ENCODE results near the gene CD300LB. TPM values are rescaled to one million over a fixed set of nuclear protein-coding genes. Genes with fewer than 3 reads are reported as not detected.

CD300LB gene
- total RNA-seq, 1 donor from 2014 or later = not detected

DNA sequence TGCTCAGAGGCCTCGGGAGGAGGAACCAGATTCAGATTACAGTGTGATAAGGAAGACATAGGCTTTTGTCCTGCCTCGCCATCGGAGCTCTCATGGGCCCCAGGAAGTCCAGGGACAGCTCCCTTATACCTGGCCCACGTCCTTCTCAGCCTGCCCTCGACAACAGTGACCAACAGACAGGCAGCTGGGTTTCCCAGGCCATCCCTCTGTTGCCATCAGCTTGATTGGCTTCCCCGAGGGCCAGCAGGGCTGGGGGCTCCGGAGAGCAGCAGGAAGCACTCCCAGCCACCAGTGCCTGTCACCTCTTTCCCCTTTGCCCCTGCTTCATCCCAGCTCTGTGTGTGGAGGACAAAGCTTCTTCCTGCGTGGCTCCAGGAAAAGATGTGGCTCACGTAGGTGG is 47.2 kb downstream of the CD300LB start:
- Histone ChIP-seq H3K9me3 (no peaks in the 10 kb centered on the region), H3K36me3 (no peaks in the 10 kb centered on the region), H3K27me3 (no peaks in the 10 kb centered on the region), H3K4me3 (no peak overlapping the region), H3K27ac (no peak overlapping the region), H3K4me1 (no peaks in the 10 kb centered on the region)
- TF ChIP-seq, protein P1, sequence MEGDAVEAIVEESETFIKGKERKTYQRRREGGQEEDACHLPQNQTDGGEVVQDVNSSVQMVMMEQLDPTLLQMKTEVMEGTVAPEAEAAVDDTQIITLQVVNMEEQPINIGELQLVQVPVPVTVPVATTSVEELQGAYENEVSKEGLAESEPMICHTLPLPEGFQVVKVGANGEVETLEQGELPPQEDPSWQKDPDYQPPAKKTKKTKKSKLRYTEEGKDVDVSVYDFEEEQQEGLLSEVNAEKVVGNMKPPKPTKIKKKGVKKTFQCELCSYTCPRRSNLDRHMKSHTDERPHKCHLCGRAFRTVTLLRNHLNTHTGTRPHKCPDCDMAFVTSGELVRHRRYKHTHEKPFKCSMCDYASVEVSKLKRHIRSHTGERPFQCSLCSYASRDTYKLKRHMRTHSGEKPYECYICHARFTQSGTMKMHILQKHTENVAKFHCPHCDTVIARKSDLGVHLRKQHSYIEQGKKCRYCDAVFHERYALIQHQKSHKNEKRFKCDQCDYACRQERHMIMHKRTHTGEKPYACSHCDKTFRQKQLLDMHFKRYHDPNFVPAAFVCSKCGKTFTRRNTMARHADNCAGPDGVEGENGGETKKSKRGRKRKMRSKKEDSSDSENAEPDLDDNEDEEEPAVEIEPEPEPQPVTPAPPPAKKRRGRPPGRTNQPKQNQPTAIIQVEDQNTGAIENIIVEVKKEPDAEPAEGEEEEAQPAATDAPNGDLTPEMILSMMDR (IDR thresholded peaks at IDR 0.05) = no peak
- no peak for DNase-seq (ENCODE audit: low spot score in 2 of 2)
- intact Hi-C loops (cut with DNase I) = no loop called here

DNA sequence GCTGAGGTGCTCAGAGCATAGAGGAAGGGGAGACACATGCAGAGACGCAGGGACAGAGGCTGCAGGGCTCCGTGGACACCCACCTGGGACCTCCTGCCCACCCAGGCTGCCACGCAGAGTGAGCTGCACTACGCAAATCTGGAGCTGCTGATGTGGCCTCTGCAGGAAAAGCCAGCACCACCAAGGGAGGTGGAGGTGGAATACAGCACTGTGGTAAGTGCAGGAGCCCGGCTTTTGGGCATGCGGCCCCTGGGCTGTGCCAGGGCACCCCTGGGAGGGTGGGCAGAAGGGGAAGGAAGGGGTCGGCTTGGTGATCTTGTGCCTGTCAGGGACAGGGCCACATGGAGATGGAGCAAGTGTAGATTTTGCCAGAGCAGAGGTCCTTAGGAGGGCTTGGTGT is 49.7 kb downstream of the CD300LB start:
- H3K36me3 ChIP-seq = no peaks in the 10 kb centered on the region
- no peak overlapping the region for H3K4me3 ChIP-seq
- H3K9me3 ChIP-seq = no peaks in the 10 kb centered on the region
- H3K27me3 ChIP-seq = no peaks in the 10 kb centered on the region
- TF ChIP-seq, protein P1 (IDR thresholded peaks at IDR 0.05) = no peak
- no peak for DNase-seq (ENCODE audit: low spot score in 2 of 2)
- H3K27ac ChIP-seq = no peak overlapping the region
- intact Hi-C loops (cut with DNase I) = no loop called here
- no peaks in the 10 kb centered on the region for H3K4me1 ChIP-seq

DNA sequence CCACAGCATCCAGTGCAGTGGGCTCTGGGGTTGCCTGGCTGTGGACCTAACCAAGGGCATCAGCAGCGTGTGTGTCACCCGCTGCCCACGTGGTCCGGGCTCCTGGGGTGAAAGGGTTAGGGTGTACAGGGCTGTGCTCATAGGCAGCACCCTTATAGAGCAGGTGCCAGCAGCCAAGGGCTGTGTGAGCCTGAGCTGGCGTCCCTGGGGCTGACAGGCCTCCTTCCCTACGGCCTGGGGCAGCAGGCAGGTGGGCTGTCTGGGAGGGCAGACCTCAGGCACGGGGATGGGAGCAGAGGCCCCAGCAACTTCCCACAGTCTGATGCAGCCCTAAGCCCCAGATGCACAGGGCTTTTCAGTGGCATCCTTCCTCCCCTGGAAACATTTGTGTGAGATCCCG is 51.0 kb downstream of the CD300LB start:
- TF ChIP-seq, protein P1 (IDR thresholded peaks at IDR 0.05) = no peak
- Histone ChIP-seq H3K27ac (no peak overlapping the region), H3K27me3 (no peaks in the 10 kb centered on the region), H3K9me3 (peaks cover 0 to 5% of the 10 kb centered on the region in 2 donors), H3K36me3 (no peaks in the 10 kb centered on the region), H3K4me1 (no peaks in the 10 kb centered on the region), H3K4me3 (no peak overlapping the region)
- intact Hi-C loops (cut with DNase I) = no loop called here
- DNase-seq (ENCODE audit: low spot score in 2 of 2) = no peak

DNA sequence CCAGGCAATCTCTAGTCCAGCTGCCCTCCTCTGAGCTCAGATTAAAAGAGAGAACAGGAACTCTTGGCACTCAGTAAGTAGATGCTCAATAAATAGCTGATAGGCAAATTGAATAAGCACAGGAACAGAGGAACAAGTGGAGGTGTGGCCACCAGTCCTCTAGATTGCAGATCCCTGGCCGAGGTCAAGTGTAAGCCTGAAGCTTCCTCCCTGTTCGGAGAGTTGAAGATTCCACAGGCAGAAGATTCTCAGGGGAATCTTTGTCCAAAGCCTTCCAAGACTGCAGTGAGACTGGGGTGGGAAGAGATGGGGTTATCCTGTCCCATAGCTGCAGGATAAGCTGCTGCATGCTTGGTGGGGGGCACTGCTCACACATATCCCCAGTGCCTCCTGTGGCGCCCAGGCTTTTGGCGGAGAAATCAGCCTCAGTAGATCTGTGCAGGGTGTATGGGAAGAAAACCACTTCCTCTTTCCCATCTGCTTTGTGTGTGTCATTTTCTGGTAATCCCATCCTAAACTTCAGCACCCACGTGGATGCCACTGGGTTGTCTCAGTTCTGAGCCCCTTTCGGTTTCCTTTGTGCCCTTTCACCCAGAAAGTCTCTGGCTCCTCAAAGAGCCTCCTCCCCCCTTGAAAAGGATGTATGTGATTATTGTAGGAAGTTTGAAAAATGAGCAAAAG is 52.7 kb downstream of the CD300LB start:
- no peak for DNase-seq (ENCODE audit: low spot score in 2 of 2)
- Histone ChIP-seq H3K4me3 (no peak overlapping the region), H3K36me3 (no peaks in the 10 kb centered on the region), H3K4me1 (no peaks in the 10 kb centered on the region), H3K27ac (no peak overlapping the region), H3K9me3 (peaks cover 0 to 5% of the 10 kb centered on the region in 2 donors), H3K27me3 (no peaks in the 10 kb centered on the region)
- TF ChIP-seq, protein P1 (IDR thresholded peaks at IDR 0.05) = no peak
- intact Hi-C loops (cut with DNase I) = no loop called here

DNA sequence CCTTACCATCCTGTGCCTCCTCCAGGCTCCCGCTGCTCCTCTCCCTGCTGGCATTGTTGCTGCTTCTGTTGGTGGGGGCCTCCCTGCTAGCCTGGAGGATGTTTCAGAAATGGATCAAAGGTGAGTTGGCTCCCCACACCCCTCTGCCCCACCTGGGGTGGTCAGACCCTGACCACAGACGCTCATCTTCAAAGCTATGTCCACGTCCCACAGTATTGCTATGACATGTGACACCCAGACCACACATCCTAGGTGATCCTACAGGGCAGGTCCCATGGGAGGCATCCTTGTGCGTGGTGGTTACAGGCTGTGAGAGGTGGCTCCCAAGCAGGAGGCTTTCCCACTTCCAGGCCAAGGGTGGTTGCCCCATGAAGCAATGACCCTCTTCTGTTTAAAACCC is 53.9 kb downstream of the CD300LB start:
- Histone ChIP-seq H3K4me1 (no peaks in the 10 kb centered on the region), H3K36me3 (no peaks in the 10 kb centered on the region), H3K27me3 (no peaks in the 10 kb centered on the region), H3K9me3 (peaks cover 0 to 5% of the 10 kb centered on the region in 2 donors), H3K4me3 (no peak overlapping the region), H3K27ac (no peak overlapping the region)
- no peak for DNase-seq (ENCODE audit: low spot score in 2 of 2)
- TF ChIP-seq, protein P1 (IDR thresholded peaks at IDR 0.05) = no peak
- intact Hi-C loops (cut with DNase I) = no loop called here

DNA sequence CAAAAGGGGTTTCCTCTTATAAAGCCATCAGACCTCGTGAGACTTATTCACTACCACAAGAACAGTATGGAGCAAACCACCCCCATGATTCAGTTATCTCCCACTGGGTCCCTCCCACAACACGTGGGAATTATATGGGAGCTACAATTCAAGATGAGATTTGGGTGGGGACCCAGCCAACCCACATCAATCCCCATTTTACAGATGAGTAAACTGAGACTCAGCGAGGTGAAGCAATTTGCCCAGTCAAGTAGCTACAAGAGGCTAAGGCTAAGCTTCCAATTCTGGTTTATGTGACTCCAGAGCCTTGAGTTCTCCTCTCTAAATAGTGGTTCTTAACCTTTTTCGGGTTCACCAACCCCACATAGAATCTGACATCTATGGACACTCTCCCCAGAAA is 56.1 kb downstream of the CD300LB start:
- peaks cover 0 to 5% of the 10 kb centered on the region in 2 donors for H3K9me3 ChIP-seq
- no peaks in the 10 kb centered on the region for H3K4me1 ChIP-seq
- no peak overlapping the region for H3K4me3 ChIP-seq
- H3K36me3 ChIP-seq = no peaks in the 10 kb centered on the region
- intact Hi-C loops (cut with DNase I) = no loop called here
- DNase-seq (ENCODE audit: low spot score in 2 of 2) = no peak
- H3K27ac ChIP-seq = no peak overlapping the region
- TF ChIP-seq, protein P1 (IDR thresholded peaks at IDR 0.05) = no peak
- no peaks in the 10 kb centered on the region for H3K27me3 ChIP-seq
